K562 (cell line): ENCODE measurements around the gene VEGFA. TPM values are rescaled to one million over a fixed set of nuclear protein-coding genes. Genes with fewer than 3 reads are reported as not detected.

Experiments used
- CBFA2T2 ChIP-seq: fragments of 450-650 bp; conservative IDR thresholded peaks from 2 replicates; pipeline ENCODE4 v1.6.1; 2017; ENCODE audit warnings: mild to moderate bottlenecking
- DPF2 ChIP-seq: fragments of 450-650 bp; IDR thresholded peaks from 2 replicates; pipeline ENCODE4 v1.6.1; 2016
- FOXM1 ChIP-seq, 2 experiments: fragments of 450-650 bp in 1 of 2; sonication (generic) in 1 of 2; formaldehyde crosslinking in 1 of 2; IDR thresholded peaks; 2 replicates each; pipeline versions ENCODE4 v1.6.1 to v1.9.0; 2017 to 2022; ENCODE audit warnings: low read depth in 2 of 2, mild to moderate bottlenecking in 2 of 2, missing genetic modification reagents in 1 of 2, moderate library complexity in 1 of 2
- LARP7 ChIP-seq: fragments of 450-650 bp; IDR thresholded peaks from 2 replicates; pipeline ENCODE4 v1.6.1; 2016
- MXD1 ChIP-seq: fragments of 250-450 bp; sonication (Bioruptor Pico); IDR thresholded peaks from 2 replicates; pipeline ENCODE4 v1.8.0; 2021; ENCODE audit warnings: borderline replicate concordance, mild to moderate bottlenecking, moderate library complexity; ENCODE audit not compliant: poor library complexity, severe bottlenecking
- PRDM10 ChIP-seq: fragments of 450-650 bp; IDR thresholded peaks from 2 replicates; pipeline ENCODE4 v1.6.1; 2018; ENCODE audit not compliant: partially characterized antibody
- PYGO2 ChIP-seq: fragments of 450-650 bp; IDR thresholded peaks from 2 replicates; pipeline ENCODE4 v1.6.1; 2016; ENCODE audit warnings: mild to moderate bottlenecking, missing genetic modification characterization, moderate library complexity, missing compliant biosample characterization
- SMARCB1 ChIP-seq: IDR thresholded peaks from 2 replicates; pipeline ENCODE4 v1.6.1; 2011; ENCODE audit warnings: improper control_type of control experiment, low read depth; ENCODE audit not compliant: insufficient read length
- TCFL5 ChIP-seq: fragments of 250-450 bp; sonication (Bioruptor Pico); conservative IDR thresholded peaks from 2 replicates; pipeline ENCODE4 v1.6.1; 2021; ENCODE audit warnings: mild to moderate bottlenecking, moderate library complexity, matching md5 sums
- USF1 ChIP-seq: sonication (generic); formaldehyde crosslinking; IDR thresholded peaks from 2 replicates; pipeline ENCODE4 v1.9.0; 2022; ENCODE audit warnings: mild to moderate bottlenecking, missing genetic modification reagents
- ZBTB17 ChIP-seq: fragments of 450-650 bp; formaldehyde crosslinking; IDR thresholded peaks from 2 replicates; pipeline ENCODE4 v1.4.0; 2020; ENCODE audit warnings: mild to moderate bottlenecking
- ZBTB9 ChIP-seq: fragments of 450-650 bp; formaldehyde crosslinking; IDR thresholded peaks from 2 replicates; pipeline ENCODE4 v1.4.0; 2020; ENCODE audit warnings: mild to moderate bottlenecking, moderate library complexity
- ZFP91 ChIP-seq: sonication (generic); formaldehyde crosslinking; IDR thresholded peaks from 2 replicates; pipeline ENCODE4 v1.8.0; 2022; ENCODE audit warnings: mild to moderate bottlenecking, missing genetic modification reagents
- ZNF354B ChIP-seq: fragments of 250-450 bp; sonication (Bioruptor Pico); IDR thresholded peaks from 2 replicates; pipeline ENCODE4 v1.4.0; 2020
- polyA plus RNA-seq, 8 experiments: library from polyadenylated mRNA; depleted of rRNA in 4 of 8; stranded (reverse) in 5 of 8; unstranded in 3 of 8; fragments of >200 nt; fragmentation: Nextera tagmentation in 2 of 8; fragmentation: Illumina TruSeq in 1 of 8; extraction: Ambion mirVana in 2 of 8; extraction: Trizol in 1 of 8; gene quantifications; 2 replicates each; pipeline versions ENCODE4 v1.2.1 to v1.2.3, GENCODE V29; 2011 to 2014; ENCODE audit warnings: inconsistent platforms in 1 of 8, missing spikeins in 1 of 8
- total RNA-seq, 7 experiments: library from RNA; depleted of rRNA in 6 of 7; stranded (reverse); fragments of >200 nt in 6 of 7; fragmentation: Illumina TruSeq in 2 of 7; extraction: Trizol in 2 of 7; gene quantifications; 2 replicates each; pipeline versions ENCODE4 v1.2.1 to v1.2.3, GENCODE V29; 2011 to 2021; ENCODE audit warnings: low replicate concordance in 1 of 7
- TF ChIP-seq, protein P1 (sequence below): fragments of 450-650 bp; IDR thresholded peaks from 2 replicates; pipeline ENCODE4 v1.6.1; 2017; ENCODE audit warnings: mild to moderate bottlenecking, moderate library complexity
- TF ChIP-seq, protein P2 (sequence below): sonication (generic); IDR thresholded peaks from 2 replicates; pipeline ENCODE4 v1.6.1; 2016

The VEGFA gene
- total and polyA plus RNA-seq, 9 of the 15 experiments (the other 6 are each of a cell fraction or from before 2014, with no cell fraction given): 14.0 to 271 (median 124) TPM

DNA sequence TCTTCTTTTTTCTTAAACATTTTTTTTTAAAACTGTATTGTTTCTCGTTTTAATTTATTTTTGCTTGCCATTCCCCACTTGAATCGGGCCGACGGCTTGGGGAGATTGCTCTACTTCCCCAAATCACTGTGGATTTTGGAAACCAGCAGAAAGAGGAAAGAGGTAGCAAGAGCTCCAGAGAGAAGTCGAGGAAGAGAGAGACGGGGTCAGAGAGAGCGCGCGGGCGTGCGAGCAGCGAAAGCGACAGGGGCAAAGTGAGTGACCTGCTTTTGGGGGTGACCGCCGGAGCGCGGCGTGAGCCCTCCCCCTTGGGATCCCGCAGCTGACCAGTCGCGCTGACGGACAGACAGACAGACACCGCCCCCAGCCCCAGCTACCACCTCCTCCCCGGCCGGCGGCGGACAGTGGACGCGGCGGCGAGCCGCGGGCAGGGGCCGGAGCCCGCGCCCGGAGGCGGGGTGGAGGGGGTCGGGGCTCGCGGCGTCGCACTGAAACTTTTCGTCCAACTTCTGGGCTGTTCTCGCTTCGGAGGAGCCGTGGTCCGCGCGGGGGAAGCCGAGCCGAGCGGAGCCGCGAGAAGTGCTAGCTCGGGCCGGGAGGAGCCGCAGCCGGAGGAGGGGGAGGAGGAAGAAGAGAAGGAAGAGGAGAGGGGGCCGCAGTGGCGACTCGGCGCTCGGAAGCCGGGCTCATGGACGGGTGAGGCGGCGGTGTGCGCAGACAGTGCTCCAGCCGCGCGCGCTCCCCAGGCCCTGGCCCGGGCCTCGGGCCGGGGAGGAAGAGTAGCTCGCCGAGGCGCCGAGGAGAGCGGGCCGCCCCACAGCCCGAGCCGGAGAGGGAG lies 580 bp downstream of the VEGFA start (continued):
- TF ChIP-seq PRDM10: peak; percentile 34
- no peak for TF ChIP-seq PYGO2
- TF ChIP-seq MXD1 (CRISPR knock-in tag): no peak
- TF ChIP-seq ZNF354B (CRISPR knock-in tag): no peak
- TF ChIP-seq SMARCB1: peak; percentile 21
- TF ChIP-seq ZBTB17 (CRISPR knock-in tag): no peak
- TF ChIP-seq CBFA2T2: no peak
- TF ChIP-seq LARP7: peak; percentile 75; the same call in 1 of the 2 replicates
- peak; percentile 16; the same call in 1 of the 2 replicates for TF ChIP-seq USF1 (CRISPR knock-in tag)
- 0 out of 2 replicates have a peak, but pooled peaks have one; percentile 21 for TF ChIP-seq FOXM1 (IDR thresholded peaks at IDR 0.05; ENCODE audit: low read depth)
- peak; percentile 44; the same call in 1 of the 2 replicates for TF ChIP-seq FOXM1 (CRISPR knock-in tag; IDR thresholded peaks at IDR 0.05; ENCODE audit: low read depth)
- no peak for TF ChIP-seq ZFP91 (CRISPR knock-in tag)
- TF ChIP-seq, protein P1, sequence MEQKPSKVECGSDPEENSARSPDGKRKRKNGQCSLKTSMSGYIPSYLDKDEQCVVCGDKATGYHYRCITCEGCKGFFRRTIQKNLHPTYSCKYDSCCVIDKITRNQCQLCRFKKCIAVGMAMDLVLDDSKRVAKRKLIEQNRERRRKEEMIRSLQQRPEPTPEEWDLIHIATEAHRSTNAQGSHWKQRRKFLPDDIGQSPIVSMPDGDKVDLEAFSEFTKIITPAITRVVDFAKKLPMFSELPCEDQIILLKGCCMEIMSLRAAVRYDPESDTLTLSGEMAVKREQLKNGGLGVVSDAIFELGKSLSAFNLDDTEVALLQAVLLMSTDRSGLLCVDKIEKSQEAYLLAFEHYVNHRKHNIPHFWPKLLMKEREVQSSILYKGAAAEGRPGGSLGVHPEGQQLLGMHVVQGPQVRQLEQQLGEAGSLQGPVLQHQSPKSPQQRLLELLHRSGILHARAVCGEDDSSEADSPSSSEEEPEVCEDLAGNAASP: no peak
- no peak for TF ChIP-seq DPF2
- TF ChIP-seq TCFL5: no peak
- no peak for TF ChIP-seq ZBTB9
- TF ChIP-seq, protein P2, sequence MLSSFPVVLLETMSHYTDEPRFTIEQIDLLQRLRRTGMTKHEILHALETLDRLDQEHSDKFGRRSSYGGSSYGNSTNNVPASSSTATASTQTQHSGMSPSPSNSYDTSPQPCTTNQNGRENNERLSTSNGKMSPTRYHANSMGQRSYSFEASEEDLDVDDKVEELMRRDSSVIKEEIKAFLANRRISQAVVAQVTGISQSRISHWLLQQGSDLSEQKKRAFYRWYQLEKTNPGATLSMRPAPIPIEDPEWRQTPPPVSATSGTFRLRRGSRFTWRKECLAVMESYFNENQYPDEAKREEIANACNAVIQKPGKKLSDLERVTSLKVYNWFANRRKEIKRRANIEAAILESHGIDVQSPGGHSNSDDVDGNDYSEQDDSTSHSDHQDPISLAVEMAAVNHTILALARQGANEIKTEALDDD: no peak
